Measurements from ENCODE around the gene ITGB6. TPM values are rescaled to one million over a fixed set of nuclear protein-coding genes. Genes with fewer than 3 reads are reported as not detected.
"Not testable (repeated sequence)": the region's sequence is repeated elsewhere in the genome, so short reads cannot be mapped to it uniquely, and the experiment has no call there.

The ITGB6 gene
- total RNA-seq, 4 donors from 2014 or later: 0.81 to 2.8 (median 1.0) TPM

GRCh38 chr2:160200921-160201320 is 849 bp upstream of the ITGB6 start:
- intact Hi-C loops (cut with DNase I; ENCODE audit: low total_unique reads) (no loop called here), in situ Hi-C loops (cut with MboI; ENCODE audit: low sequenced_read_pairs in 4 of 4) (no loop called here)
- Histone ChIP-seq H3K4me1 (peaks cover 22 to 33% of the 10 kb centered on the region in 2 donors), H3K27ac (peak overlapping the region; percentile 49 to 88 (median 69)), H3K27me3 (no peaks in the 10 kb centered on the region), H3K36me3 (no peaks in the 10 kb centered on the region), H3K4me3 (no peak overlapping the region), H3K9me3 (no peaks in the 10 kb centered on the region)
- ATAC-seq: no peak
- TF ChIP-seq POLR2A (IDR thresholded peaks at IDR 0.05) (no peak), CTCF (IDR thresholded peaks at IDR 0.05 in 4 of 5, conservative IDR thresholded peaks at IDR 0.05 in 1 of 5) (no peak)
- DNase-seq: no peak

DNA sequence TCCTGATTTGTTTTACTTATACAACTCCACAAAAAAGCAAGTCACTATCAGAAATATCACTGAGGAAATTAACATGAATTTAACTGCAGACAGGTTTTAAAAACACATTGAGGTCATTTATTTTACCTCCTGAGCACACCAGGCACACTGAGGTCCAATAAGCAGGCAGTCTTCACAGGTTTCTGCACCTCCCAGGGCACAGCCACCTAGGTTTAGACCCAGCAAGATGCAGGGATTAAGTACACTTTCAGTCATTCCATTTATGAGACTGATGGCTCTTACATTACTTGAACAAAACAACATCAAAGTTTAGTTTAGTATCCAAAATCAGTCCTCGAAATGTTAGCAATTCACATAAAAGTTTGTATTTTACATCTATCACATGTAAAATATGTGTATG is 1.0 kb downstream of the ITGB6 start:
- in situ Hi-C loops (cut with MboI; ENCODE audit: low sequenced_read_pairs in 4 of 4): no loop called here
- DNase-seq (no peak), ATAC-seq (no peak)
- intact Hi-C loops (cut with DNase I; ENCODE audit: low total_unique reads): no loop called here
- no peaks in the 10 kb centered on the region for H3K27me3 ChIP-seq
- peaks cover 0 to 6% of the 10 kb centered on the region in 2 donors for H3K36me3 ChIP-seq
- no peaks in the 10 kb centered on the region for H3K9me3 ChIP-seq
- no peak overlapping the region for H3K4me3 ChIP-seq
- TF ChIP-seq CTCF (IDR thresholded peaks at IDR 0.05 in 4 of 5, conservative IDR thresholded peaks at IDR 0.05 in 1 of 5) (no peak), POLR2A (IDR thresholded peaks at IDR 0.05) (no peak)
- H3K27ac ChIP-seq: peak overlapping the region in 3 of 4 donors; percentile 11 to 88 (median 73)
- peaks cover 22 to 29% of the 10 kb centered on the region in 2 donors for H3K4me1 ChIP-seq

DNA sequence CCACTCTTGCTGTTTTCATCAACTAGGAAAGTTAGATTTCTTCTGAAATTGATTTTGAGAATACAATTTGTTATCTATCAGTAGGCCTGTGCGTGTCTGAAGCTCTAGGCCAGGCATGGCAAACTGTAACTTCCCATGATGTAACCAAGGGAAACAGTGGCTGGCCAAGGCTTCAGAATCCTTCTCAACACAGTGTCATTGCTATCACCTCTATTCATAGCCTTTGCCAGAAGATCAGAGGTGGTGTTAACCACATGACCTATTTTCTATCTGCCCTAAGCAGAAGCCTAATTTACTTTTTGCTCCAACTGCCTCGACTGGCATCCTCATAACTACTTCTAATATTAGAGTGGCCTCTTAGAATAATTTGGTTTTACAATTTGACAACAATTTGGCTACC is 2.5 kb downstream of the ITGB6 start:
- in situ Hi-C loops (cut with MboI; ENCODE audit: low sequenced_read_pairs in 4 of 4): no loop called here
- intact Hi-C loops (cut with DNase I; ENCODE audit: low total_unique reads): no loop called here
- H3K27ac ChIP-seq: peak overlapping the region; percentile 41 to 88 (median 66)

DNA sequence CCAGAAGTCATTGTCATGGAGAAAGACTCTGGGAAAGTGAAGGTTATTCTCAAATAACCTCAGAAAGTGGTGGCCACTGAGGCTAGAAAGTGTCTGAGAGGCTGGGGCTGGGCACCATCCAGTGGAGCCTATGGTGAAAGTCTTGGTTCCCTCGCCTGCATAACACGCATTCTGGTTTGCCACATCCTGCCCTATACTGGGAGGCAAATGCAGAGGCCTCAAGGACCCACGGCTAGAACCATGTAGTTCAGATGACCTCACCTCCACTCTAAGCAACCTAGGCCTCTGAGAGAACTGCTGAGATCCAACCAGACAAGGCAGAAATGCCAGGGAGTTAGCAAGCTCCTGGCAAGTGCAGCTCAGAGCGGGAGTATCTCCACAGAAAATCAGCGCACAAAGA is 5.1 kb downstream of the ITGB6 start:
- no peaks in the 10 kb centered on the region for H3K27me3 ChIP-seq
- in situ Hi-C loops (cut with MboI; ENCODE audit: low sequenced_read_pairs in 4 of 4): no loop called here
- no peak for DNase-seq
- peaks cover 0 to 6% of the 10 kb centered on the region in 2 donors for H3K36me3 ChIP-seq
- intact Hi-C loops (cut with DNase I; ENCODE audit: low total_unique reads): no loop called here
- TF ChIP-seq CTCF (IDR thresholded peaks at IDR 0.05 in 4 of 5, conservative IDR thresholded peaks at IDR 0.05 in 1 of 5): no peak
- peak overlapping the region in 3 of 4 donors; percentile 48 to 76 (median 54) for H3K27ac ChIP-seq
- ATAC-seq: no peak
- H3K9me3 ChIP-seq: no peaks in the 10 kb centered on the region
- no peak overlapping the region for H3K4me3 ChIP-seq
- H3K4me1 ChIP-seq: peaks cover 9 to 18% of the 10 kb centered on the region in 2 donors

More for the DNA sequence above, 2.5 kb downstream of the ITGB6 start:
- DNase-seq: no peak
- H3K9me3 ChIP-seq: no peaks in the 10 kb centered on the region
- peaks cover 0 to 6% of the 10 kb centered on the region in 2 donors for H3K36me3 ChIP-seq
- peak; percentile 42 to 73 for ATAC-seq
- H3K27me3 ChIP-seq: no peaks in the 10 kb centered on the region
- no peak overlapping the region for H3K4me3 ChIP-seq
- peaks cover 19 to 29% of the 10 kb centered on the region in 2 donors for H3K4me1 ChIP-seq
- TF ChIP-seq CTCF (IDR thresholded peaks at IDR 0.05 in 4 of 5, conservative IDR thresholded peaks at IDR 0.05 in 1 of 5) (no peak), POLR2A (IDR thresholded peaks at IDR 0.05) (no peak)

GRCh38 chr2:160194351-160194750 is 5.7 kb downstream of the ITGB6 start:
- Histone ChIP-seq H3K36me3 (peaks cover 0 to 6% of the 10 kb centered on the region in 2 donors), H3K27ac (peak overlapping the region in 3 of 4 donors; percentile 48 to 76 (median 54)), H3K4me3 (no peak overlapping the region), H3K9me3 (no peaks in the 10 kb centered on the region), H3K27me3 (no peaks in the 10 kb centered on the region), H3K4me1 (peaks cover 9 to 18% of the 10 kb centered on the region in 2 donors)
- TF ChIP-seq POLR2A (IDR thresholded peaks at IDR 0.05) (no peak), CTCF (IDR thresholded peaks at IDR 0.05 in 4 of 5, conservative IDR thresholded peaks at IDR 0.05 in 1 of 5) (no peak)
- intact Hi-C loops (cut with DNase I; ENCODE audit: low total_unique reads) (no loop called here), in situ Hi-C loops (cut with MboI; ENCODE audit: low sequenced_read_pairs in 4 of 4) (no loop called here)
- no peak for ATAC-seq
- no peak for DNase-seq

DNA sequence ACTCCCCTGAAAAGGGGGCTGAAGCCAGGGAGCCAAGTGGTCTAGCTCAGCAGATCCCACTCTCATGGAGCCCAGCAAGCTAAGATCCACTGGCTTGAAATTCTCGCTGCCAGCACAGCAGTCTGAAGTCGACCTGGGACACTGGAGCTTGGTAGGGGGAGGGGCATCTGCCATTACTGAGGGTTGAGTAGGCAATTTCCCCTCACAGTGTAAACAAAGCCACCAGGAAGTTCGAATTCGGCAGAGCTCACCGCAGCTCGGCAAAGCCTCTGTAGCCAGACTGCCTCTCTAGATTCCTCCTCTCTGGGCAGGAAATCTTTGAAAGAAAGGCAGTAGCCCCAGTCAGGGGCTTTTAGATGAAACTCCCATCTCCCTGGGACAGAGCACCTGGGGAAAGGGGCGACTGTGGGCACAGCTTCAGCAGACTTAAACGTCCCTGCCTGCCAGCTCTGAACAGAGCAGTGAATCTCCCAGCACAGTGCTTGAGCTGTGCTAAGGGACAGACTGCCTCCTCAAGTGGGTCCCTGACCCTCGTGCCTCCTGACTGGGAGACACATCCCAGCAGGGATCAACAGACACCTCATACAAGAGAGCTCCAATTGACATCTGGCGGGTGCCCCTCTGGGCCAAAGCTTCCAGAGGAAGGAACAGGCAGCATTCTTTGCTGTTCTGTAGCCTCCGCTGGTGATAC is 18.8 kb downstream of the ITGB6 start:
- peak overlapping the region; percentile 34 to 78 (median 55) for H3K27ac ChIP-seq
- in situ Hi-C loops (cut with MboI; ENCODE audit: low sequenced_read_pairs in 4 of 4): not testable (repeated sequence)

DNA sequence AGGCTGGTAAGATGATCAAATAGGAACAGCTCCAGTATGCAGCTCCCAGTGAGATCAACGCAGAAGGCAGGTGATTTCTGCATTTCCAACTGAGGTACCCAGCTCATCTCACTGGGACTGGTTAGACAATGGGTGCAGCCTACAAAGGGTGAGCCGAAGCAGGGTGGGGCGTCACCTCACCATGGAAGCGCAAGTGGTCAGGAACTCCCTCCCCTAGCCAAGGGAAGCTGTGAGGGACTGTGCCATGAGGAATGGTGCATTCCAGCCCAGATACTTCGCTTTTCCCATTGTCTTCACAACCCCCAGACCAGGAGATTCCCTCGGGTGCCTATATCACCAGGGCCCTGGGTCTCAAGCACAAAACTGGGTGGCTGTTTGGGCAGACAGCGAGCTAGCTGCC is 19.4 kb downstream of the ITGB6 start:
- H3K4me1 ChIP-seq; in situ Hi-C loops (cut with MboI; ENCODE audit: low sequenced_read_pairs in 4 of 4); DNase-seq; H3K9me3 ChIP-seq; ATAC-seq; H3K36me3 ChIP-seq; H3K27me3 ChIP-seq; intact Hi-C loops (cut with DNase I; ENCODE audit: low total_unique reads): not testable (repeated sequence)
- peak overlapping the region in 1 of 4 donors; percentile 24 for H3K4me3 ChIP-seq
- H3K27ac ChIP-seq: peak overlapping the region in 3 of 4 donors; percentile 34 to 78 (median 73)

More for the DNA sequence above, 18.8 kb downstream of the ITGB6 start:
- H3K4me3 ChIP-seq: peak overlapping the region in 2 of 4 donors; percentile 26 to 27
- H3K9me3 ChIP-seq; H3K4me1 ChIP-seq; intact Hi-C loops (cut with DNase I; ENCODE audit: low total_unique reads); H3K36me3 ChIP-seq; H3K27me3 ChIP-seq: not testable (repeated sequence)
- peak in 1 of 2 donors; percentile 44 for ATAC-seq
- DNase-seq: peak in 1 of 2 donors; percentile 28
